ENCODE results near the gene RAPGEF5. TPM values are rescaled to one million over a fixed set of nuclear protein-coding genes. Genes with fewer than 3 reads are reported as not detected.

RAPGEF5 gene
- total RNA-seq, 5 donors from 2014 or later (not counting 1 experiment from before 2014, with no cell fraction given), result 0.12 to 2.4 (median 0.61) TPM

- Histone ChIP-seq H3K9me3 (no peaks in the 10 kb centered on the region), H3K27ac (ENCODE audit: low read length) (no peak overlapping the region), H3K4me1 (ENCODE audit: control insufficient read depth in 1 of 2, extremely low read depth in 1 of 2, insufficient read depth in 2 of 2, low read length in 2 of 2) (peaks cover 0 to 6% of the 10 kb centered on the region in 2 experiments), H3K36me3 (ENCODE audit: control insufficient read depth in 2 of 2, extremely low read depth in 1 of 2, insufficient read depth in 1 of 2, low read length in 1 of 2) (no peaks in the 10 kb centered on the region), H3K4me3 (ENCODE audit: control insufficient read depth in 1 of 2, extremely low read depth in 1 of 2, low read length in 1 of 2) (no peak overlapping the region), H3K27me3 (replicated peaks in 1 of 2; ENCODE audit: control insufficient read depth in 2 of 2, extremely low read depth in 1 of 2, insufficient read depth in 2 of 2, low read length in 1 of 2) (peaks cover 0 to 2% of the 10 kb centered on the region in 2 experiments)
- Mint-ChIP-seq H3K36me3 (no peaks in the 10 kb centered on the region), H3K27me3 (peaks cover 7 to 12% of the 10 kb centered on the region in 2 donors), H3K4me1 (no peaks in the 10 kb centered on the region), H3K4me3 (no peak overlapping the region), H3K9me3 (no peaks in the 10 kb centered on the region), H3K27ac (no peak overlapping the region)
- 79% methylated on average over 6 of the region's 9 CpGs for WGBS (ENCODE audit: insufficient coverage)
- POLR2A ChIA-PET, result no interaction called here
- CTCF ChIA-PET, result no interaction called here
- no peak for DNase-seq
- no peak for ATAC-seq (replicated peaks in 1 of 4)
Observed at GRCh38 chr7:22157552-22157951, 199.4 kb downstream of the RAPGEF5 start.

DNA sequence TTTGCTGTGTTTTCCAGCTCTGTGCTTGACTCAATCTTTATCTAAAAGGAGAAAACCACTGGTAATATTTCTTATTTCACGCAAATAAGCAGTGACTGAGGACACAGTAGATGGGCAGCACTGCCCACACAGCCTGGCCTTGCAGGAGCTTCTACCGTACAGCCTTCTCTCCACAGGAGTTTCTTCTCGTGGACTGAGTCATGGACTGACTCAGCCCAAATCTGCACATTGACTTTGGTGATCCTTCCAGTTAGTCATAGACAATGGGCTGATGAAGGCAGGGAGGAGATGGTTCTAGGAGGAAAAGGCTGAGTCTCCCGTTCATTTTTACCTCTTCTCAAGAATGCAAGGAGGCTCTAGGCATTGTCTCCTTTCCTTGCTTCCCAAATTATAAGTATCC is 200.7 kb downstream of the RAPGEF5 start:
- Mint-ChIP-seq H3K9me3 (no peaks in the 10 kb centered on the region), H3K27me3 (peaks cover 7 to 12% of the 10 kb centered on the region in 2 donors), H3K27ac (no peak overlapping the region), H3K4me1 (no peaks in the 10 kb centered on the region), H3K4me3 (no peak overlapping the region), H3K36me3 (no peaks in the 10 kb centered on the region)
- ChIA-PET POLR2A (no interaction called here), CTCF (no interaction called here)
- Histone ChIP-seq H3K36me3 (ENCODE audit: control insufficient read depth in 2 of 2, extremely low read depth in 1 of 2, insufficient read depth in 1 of 2, low read length in 1 of 2) (no peaks in the 10 kb centered on the region), H3K4me3 (ENCODE audit: control insufficient read depth in 1 of 2, extremely low read depth in 1 of 2, low read length in 1 of 2) (no peak overlapping the region), H3K4me1 (ENCODE audit: control insufficient read depth in 1 of 2, extremely low read depth in 1 of 2, insufficient read depth in 2 of 2, low read length in 2 of 2) (peaks cover 0 to 6% of the 10 kb centered on the region in 2 experiments), H3K9me3 (no peaks in the 10 kb centered on the region), H3K27ac (ENCODE audit: low read length) (no peak overlapping the region), H3K27me3 (replicated peaks in 1 of 2; ENCODE audit: control insufficient read depth in 2 of 2, extremely low read depth in 1 of 2, insufficient read depth in 2 of 2, low read length in 1 of 2) (peaks cover 0 to 2% of the 10 kb centered on the region in 2 experiments)
- WGBS (ENCODE audit: insufficient coverage), result 76% methylated on average over 2 of the region's 4 CpGs
- DNase-seq (no peak), ATAC-seq (replicated peaks in 1 of 4) (no peak)

DNA sequence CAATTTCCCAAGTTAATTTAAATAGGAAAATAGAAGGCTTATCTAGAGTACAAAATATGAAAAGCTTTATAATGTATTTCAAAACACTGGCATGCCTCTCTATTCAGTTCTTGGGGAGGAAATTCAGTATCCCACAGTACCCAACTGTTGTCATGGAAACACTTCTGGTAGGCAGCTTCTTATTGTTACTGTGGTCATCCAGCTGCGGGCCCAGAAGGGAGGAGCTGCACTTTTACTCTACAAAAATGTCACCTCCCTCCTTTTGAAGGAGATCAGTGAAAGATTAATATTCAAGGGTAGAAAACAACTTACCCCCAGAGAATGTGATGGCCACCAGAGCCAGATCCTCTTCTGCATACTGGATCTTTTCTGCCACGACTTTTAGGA is 202.8 kb downstream of the RAPGEF5 start:
- H3K36me3 ChIP-seq (ENCODE audit: control insufficient read depth in 2 of 2, extremely low read depth in 1 of 2, insufficient read depth in 1 of 2, low read length in 1 of 2), result no peaks in the 10 kb centered on the region
- Mint-ChIP-seq H3K4me1 (no peaks in the 10 kb centered on the region), H3K27me3 (peaks cover 7 to 12% of the 10 kb centered on the region in 2 donors)

DNA sequence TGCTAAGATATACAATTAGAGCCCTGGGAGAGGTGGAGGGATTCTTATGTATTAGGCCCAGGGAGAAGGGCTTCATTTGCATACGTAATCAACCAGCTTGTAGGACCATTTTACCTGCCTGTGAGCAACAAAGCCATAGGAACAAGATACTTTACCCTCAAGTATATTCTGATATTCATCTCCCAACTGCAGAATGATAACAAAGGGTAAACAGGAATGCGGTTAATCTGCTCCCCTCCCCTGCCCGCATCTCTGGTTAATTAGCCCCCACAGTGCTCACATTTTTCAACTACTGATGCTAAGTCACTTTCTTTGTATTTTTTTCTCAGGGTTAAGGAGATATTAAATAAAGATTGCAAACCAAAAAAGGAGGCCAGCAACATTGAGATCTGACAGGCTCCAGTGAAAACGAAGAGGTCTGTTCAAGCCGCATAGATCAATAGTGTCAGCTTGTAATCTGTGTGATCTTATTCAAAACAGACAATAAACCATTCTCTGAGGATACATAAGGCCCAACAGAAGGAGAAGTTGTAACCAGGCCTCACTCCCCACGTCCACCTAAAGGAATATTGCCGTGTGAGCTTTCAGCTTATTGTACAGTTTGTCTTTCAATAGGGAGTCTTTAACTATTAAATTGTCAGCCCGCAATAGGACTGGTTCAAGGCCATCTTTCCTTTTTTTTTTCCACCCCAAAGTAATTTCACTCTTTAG is 203.4 kb downstream of the RAPGEF5 start:
- H3K27me3 Mint-ChIP-seq, result peaks cover 7 to 12% of the 10 kb centered on the region in 2 donors
- no CpG with 5 or more reads among the region's 8 CpGs for WGBS (ENCODE audit: insufficient coverage)
- Histone ChIP-seq H3K4me3 (ENCODE audit: control insufficient read depth in 1 of 2, extremely low read depth in 1 of 2, low read length in 1 of 2) (no peak overlapping the region), H3K27ac (ENCODE audit: low read length) (no peak overlapping the region), H3K4me1 (ENCODE audit: control insufficient read depth in 1 of 2, extremely low read depth in 1 of 2, insufficient read depth in 2 of 2, low read length in 2 of 2) (peaks cover 0 to 6% of the 10 kb centered on the region in 2 experiments), H3K27me3 (replicated peaks in 1 of 2; ENCODE audit: control insufficient read depth in 2 of 2, extremely low read depth in 1 of 2, insufficient read depth in 2 of 2, low read length in 1 of 2) (peaks cover 0 to 2% of the 10 kb centered on the region in 2 experiments), H3K9me3 (no peaks in the 10 kb centered on the region), H3K36me3 (ENCODE audit: control insufficient read depth in 2 of 2, extremely low read depth in 1 of 2, insufficient read depth in 1 of 2, low read length in 1 of 2) (no peaks in the 10 kb centered on the region)
- H3K4me1 Mint-ChIP-seq, result no peaks in the 10 kb centered on the region
- H3K4me3 Mint-ChIP-seq, result no peak overlapping the region
- no peaks in the 10 kb centered on the region for H3K36me3 Mint-ChIP-seq
- DNase-seq, result no peak
- ATAC-seq (replicated peaks in 1 of 4), result no peak
- ChIA-PET CTCF (interaction anchor here in 1 of 2 donors (0.6 kb wide), 1 partner anchor 50 kb away, joined by 3 read pairs; no protein-coding TSS in a partner anchor), POLR2A (no interaction called here)
- H3K27ac Mint-ChIP-seq, result no peak overlapping the region
- H3K9me3 Mint-ChIP-seq, result no peaks in the 10 kb centered on the region

More for the DNA sequence above, 202.8 kb downstream of the RAPGEF5 start:
- H3K4me3 Mint-ChIP-seq, result no peak overlapping the region
- ChIA-PET POLR2A (no interaction called here), CTCF (interaction anchor here in 1 of 2 donors (0.6 kb wide), 1 partner anchor 49 kb away, joined by 3 read pairs; no protein-coding TSS in a partner anchor)
- ATAC-seq (replicated peaks in 1 of 4) (no peak), DNase-seq (no peak)
- whole genome bisulfite sequencing (ENCODE audit: insufficient coverage), result no CpG with 5 or more reads among the region's 2 CpGs
- no peak overlapping the region for H3K4me3 ChIP-seq (ENCODE audit: control insufficient read depth in 1 of 2, extremely low read depth in 1 of 2, low read length in 1 of 2)
- no peak overlapping the region for H3K27ac ChIP-seq (ENCODE audit: low read length)
- no peaks in the 10 kb centered on the region for H3K9me3 ChIP-seq
- no peak overlapping the region for H3K27ac Mint-ChIP-seq
- peaks cover 0 to 6% of the 10 kb centered on the region in 2 experiments for H3K4me1 ChIP-seq (ENCODE audit: control insufficient read depth in 1 of 2, extremely low read depth in 1 of 2, insufficient read depth in 2 of 2, low read length in 2 of 2)
- no peaks in the 10 kb centered on the region for H3K9me3 Mint-ChIP-seq
- no peaks in the 10 kb centered on the region for H3K36me3 Mint-ChIP-seq
- H3K27me3 ChIP-seq (replicated peaks in 1 of 2; ENCODE audit: control insufficient read depth in 2 of 2, extremely low read depth in 1 of 2, insufficient read depth in 2 of 2, low read length in 1 of 2), result peaks cover 0 to 2% of the 10 kb centered on the region in 2 experiments

DNA sequence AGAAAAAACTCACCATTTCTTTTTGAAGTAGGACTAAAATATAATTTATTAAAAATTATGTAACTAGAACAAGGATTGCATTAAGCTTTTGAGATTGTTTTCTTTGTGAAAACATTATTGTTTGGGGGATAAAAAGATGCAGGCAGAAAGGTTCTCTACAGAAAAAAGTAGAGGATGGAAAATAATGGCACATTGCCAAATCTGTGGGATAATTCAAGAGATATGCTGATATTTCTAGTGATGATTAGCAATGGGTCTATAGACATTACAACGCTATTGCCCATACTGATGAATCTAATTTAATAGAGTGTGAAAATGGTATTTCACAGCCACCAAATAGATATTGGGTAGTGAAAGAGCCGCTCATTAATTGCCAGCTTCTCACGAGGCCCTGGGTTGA is 204.3 kb downstream of the RAPGEF5 start:
- Histone ChIP-seq H3K27ac (ENCODE audit: low read length) (no peak overlapping the region), H3K27me3 (replicated peaks in 1 of 2; ENCODE audit: control insufficient read depth in 2 of 2, extremely low read depth in 1 of 2, insufficient read depth in 2 of 2, low read length in 1 of 2) (peaks cover 0 to 2% of the 10 kb centered on the region in 2 experiments), H3K4me3 (ENCODE audit: control insufficient read depth in 1 of 2, extremely low read depth in 1 of 2, low read length in 1 of 2) (no peak overlapping the region), H3K9me3 (no peaks in the 10 kb centered on the region), H3K4me1 (ENCODE audit: control insufficient read depth in 1 of 2, extremely low read depth in 1 of 2, insufficient read depth in 2 of 2, low read length in 2 of 2) (peaks cover 0 to 6% of the 10 kb centered on the region in 2 experiments), H3K36me3 (ENCODE audit: control insufficient read depth in 2 of 2, extremely low read depth in 1 of 2, insufficient read depth in 1 of 2, low read length in 1 of 2) (no peaks in the 10 kb centered on the region)
- Mint-ChIP-seq H3K27ac (no peak overlapping the region), H3K36me3 (no peaks in the 10 kb centered on the region), H3K9me3 (no peaks in the 10 kb centered on the region), H3K4me3 (no peak overlapping the region), H3K27me3 (peaks cover under 1 to 8% of the 10 kb centered on the region in 2 donors), H3K4me1 (peaks cover 0 to 6% (median 0%) of the 10 kb centered on the region in 3 donors)
- DNase-seq, result no peak
- POLR2A ChIA-PET, result no interaction called here
- CTCF ChIA-PET, result no interaction called here
- ATAC-seq (replicated peaks in 1 of 4), result no peak
- no CpG with 5 or more reads among the region's 3 CpGs for WGBS (ENCODE audit: insufficient coverage)

DNA sequence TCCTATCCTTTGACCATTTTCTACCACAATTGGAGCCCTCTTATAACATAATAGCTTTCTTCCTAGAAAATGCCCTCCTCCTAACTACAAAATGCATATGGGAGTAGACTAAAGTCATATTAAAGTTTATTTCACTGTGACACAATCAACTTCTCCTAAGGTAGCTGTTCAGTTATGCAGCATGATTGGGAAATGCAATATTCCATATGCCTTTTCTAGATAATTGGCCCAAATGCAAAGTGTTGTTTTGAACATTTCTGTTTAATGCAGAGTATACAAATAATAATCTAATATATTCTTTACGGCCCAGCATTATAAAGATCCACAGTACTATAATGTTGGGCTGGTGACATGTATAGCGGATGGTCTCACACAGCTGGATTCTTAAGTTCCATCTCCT is 205.1 kb downstream of the RAPGEF5 start:
- H3K36me3 ChIP-seq (ENCODE audit: control insufficient read depth in 2 of 2, extremely low read depth in 1 of 2, insufficient read depth in 1 of 2, low read length in 1 of 2), result no peaks in the 10 kb centered on the region
- no peaks in the 10 kb centered on the region for H3K9me3 Mint-ChIP-seq
- no peak overlapping the region for H3K4me3 Mint-ChIP-seq
- H3K9me3 ChIP-seq, result no peaks in the 10 kb centered on the region
- H3K27ac Mint-ChIP-seq, result no peak overlapping the region
- peaks cover 0 to 4% of the 10 kb centered on the region in 2 donors for H3K27me3 Mint-ChIP-seq
- H3K4me1 ChIP-seq (ENCODE audit: control insufficient read depth in 1 of 2, extremely low read depth in 1 of 2, insufficient read depth in 2 of 2, low read length in 2 of 2), result peaks cover 0 to 6% of the 10 kb centered on the region in 2 experiments
- no peaks in the 10 kb centered on the region for H3K36me3 Mint-ChIP-seq
- peaks cover 0 to 12% (median 0%) of the 10 kb centered on the region in 3 donors for H3K4me1 Mint-ChIP-seq
- ChIA-PET CTCF (no interaction called here), POLR2A (no interaction called here)
- H3K27me3 ChIP-seq (replicated peaks in 1 of 2; ENCODE audit: control insufficient read depth in 2 of 2, extremely low read depth in 1 of 2, insufficient read depth in 2 of 2, low read length in 1 of 2), result no peaks in the 10 kb centered on the region
- WGBS (ENCODE audit: insufficient coverage), result no CpG with 5 or more reads among the region's 2 CpGs
- ATAC-seq (replicated peaks in 1 of 4) (no peak), DNase-seq (no peak)
- H3K27ac ChIP-seq (ENCODE audit: low read length), result no peak overlapping the region
- H3K4me3 ChIP-seq (ENCODE audit: control insufficient read depth in 1 of 2, extremely low read depth in 1 of 2, low read length in 1 of 2), result no peak overlapping the region
